ENCODE measurements around the gene TMEM179. TPM values are rescaled to one million over a fixed set of nuclear protein-coding genes. Genes with fewer than 3 reads are reported as not detected.
"Not testable (repeated sequence)": the region's sequence is repeated elsewhere in the genome, so short reads cannot be mapped to it uniquely, and the experiment has no call there.

TMEM179 gene
- total RNA-seq, 2 donors from 2014 or later = 0.46 TPM; not detected in 1

DNA sequence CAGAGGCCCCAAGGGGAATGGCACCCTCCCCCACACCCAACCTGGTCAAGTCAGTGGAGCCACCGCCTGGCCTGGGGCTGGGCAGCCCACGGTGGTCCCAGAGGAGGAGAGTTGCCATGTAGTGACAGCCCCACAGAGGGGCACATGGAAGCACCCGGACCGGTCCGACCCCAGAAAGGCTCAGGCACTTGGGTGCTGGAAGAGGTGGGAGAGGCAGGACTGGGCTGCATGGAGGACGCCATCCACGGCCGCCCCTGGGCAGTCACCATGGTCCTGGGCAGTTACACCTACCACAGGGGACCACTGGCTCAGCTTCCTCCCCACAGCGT, 37.9 kb upstream of the TMEM179 start:
- Mint-ChIP-seq H3K27me3 (ENCODE audit: low read depth) (peaks cover 13% of the 10 kb centered on the region), H3K9me3 (peaks cover 0 to 1% of the 10 kb centered on the region in 2 donors), H3K4me3 (no peak overlapping the region), H3K4me1 (ENCODE audit: low read depth) (no peaks in the 10 kb centered on the region), H3K36me3 (ENCODE audit: insufficient read depth in 2 of 2) (no peaks in the 10 kb centered on the region), H3K27ac (no peak overlapping the region)
- DNase-seq (no peak), ATAC-seq (replicated peaks in 1 of 2) (no peak)

DNA sequence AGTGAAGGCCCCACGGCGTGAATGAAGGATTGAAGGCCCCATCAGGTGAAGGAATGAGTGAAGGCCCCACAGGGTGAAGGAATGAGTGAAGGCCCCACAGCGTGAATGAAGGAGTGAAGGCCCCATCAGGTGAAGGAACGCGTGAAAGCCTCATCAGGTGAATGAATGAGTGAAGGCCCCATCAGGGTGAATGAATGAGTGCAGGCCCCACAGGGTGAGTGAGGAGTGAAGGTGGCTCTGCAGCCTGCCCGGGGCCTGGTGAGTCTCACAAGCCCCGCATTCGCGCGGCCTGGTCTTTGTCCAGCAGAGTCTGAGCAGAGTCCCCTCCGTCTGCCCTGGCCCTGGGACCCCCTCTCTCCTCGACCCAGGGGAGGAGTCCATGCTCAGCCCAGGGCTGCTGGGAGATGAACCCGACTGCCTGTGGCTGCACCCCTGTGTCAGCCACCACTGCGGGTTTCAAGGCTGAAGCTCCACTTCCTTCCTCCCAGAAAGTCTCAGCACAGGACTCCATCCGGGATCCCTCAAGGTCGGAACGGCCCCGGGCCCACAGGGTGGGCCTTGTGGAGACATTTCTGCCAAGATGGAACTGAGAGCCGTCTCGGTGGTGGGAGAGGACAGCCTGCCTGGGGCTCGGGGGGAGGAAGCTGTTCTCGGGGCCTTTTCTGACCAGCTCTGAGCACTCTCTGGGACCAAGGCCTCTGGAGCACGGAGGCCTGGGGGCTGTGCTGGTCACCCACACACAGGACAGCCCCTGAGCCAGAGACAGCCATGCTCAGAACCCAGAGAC, 37.4 kb upstream of the TMEM179 start:
- Mint-ChIP-seq H3K4me3 (no peak overlapping the region), H3K4me1 (ENCODE audit: low read depth) (no peaks in the 10 kb centered on the region), H3K27me3 (ENCODE audit: low read depth) (peaks cover 13% of the 10 kb centered on the region), H3K36me3 (ENCODE audit: insufficient read depth in 2 of 2) (no peaks in the 10 kb centered on the region), H3K9me3 (peaks cover 0 to 1% of the 10 kb centered on the region in 2 donors), H3K27ac (no peak overlapping the region)
- ATAC-seq (replicated peaks in 1 of 2) (no peak), DNase-seq (no peak)

DNA sequence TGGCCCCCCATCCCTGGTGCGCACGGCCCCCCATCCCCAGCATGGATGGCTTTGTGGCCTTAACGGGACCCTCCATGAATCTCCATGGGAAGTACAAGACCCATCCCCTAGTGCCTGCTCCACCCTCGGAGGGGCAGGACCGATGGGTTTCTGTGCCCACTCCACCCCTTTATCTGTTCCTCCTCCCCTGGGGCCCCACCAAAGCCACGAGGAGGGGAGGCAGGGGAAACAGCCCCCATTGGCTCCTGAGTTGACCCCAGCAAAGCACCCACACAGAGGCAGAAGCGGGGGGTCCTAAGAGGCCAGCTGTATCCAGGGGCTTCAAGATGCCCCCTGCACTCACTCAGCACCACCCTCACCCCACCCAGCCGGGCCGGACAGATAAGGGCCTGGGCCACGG, 36.1 kb upstream of the TMEM179 start:
- no peaks in the 10 kb centered on the region for H3K4me1 Mint-ChIP-seq (ENCODE audit: low read depth)

DNA sequence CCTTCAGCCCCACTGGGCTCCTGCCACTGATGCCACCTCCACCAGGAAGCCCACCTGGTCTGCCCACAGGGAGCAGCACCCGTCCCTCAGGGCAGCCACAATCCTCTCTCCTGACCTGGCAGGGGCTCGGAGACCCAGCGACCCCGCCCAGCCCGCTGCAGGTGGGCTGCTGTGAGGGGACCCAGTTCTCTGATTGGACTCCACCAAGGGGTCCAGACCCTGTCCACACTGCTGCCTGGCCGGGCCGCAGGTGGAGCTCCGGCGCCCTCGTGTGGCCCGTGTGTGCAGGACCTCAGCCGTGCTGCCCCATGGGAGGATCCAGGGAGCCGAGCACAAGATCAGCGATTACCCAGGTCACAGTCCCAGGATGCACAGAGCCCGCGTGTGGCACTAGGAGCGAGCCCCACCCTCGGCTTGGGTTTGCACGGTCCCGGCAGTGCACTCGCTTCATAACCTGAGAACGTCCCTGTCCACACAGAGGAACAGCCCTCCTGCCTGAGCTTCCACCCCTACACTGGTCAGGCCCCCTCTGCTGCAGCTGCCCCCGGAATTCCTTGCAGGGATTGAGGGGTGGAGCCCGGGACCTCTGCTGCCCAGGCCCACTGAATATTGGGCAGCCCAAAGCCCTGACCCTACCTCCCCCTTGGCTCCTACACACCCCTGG, 35.4 kb upstream of the TMEM179 start:
- no peaks in the 10 kb centered on the region for H3K9me3 Mint-ChIP-seq
- peaks cover 9% of the 10 kb centered on the region for H3K27me3 Mint-ChIP-seq (ENCODE audit: low read depth)
- H3K4me1 Mint-ChIP-seq (ENCODE audit: low read depth) = no peaks in the 10 kb centered on the region
- peak; percentile 74 to 80 for ATAC-seq (replicated peaks in 1 of 2)
- DNase-seq = peak; percentile 47 to 60
- H3K27ac Mint-ChIP-seq = no peak overlapping the region
- no peak overlapping the region for H3K4me3 Mint-ChIP-seq
- no peaks in the 10 kb centered on the region for H3K36me3 Mint-ChIP-seq (ENCODE audit: insufficient read depth in 2 of 2)

More for the DNA sequence above, 36.1 kb upstream of the TMEM179 start:
- Mint-ChIP-seq H3K9me3 (peaks cover 0 to 1% of the 10 kb centered on the region in 2 donors), H3K27me3 (ENCODE audit: low read depth) (peaks cover 13% of the 10 kb centered on the region), H3K27ac (no peak overlapping the region), H3K4me3 (no peak overlapping the region), H3K36me3 (ENCODE audit: insufficient read depth in 2 of 2) (no peaks in the 10 kb centered on the region)
- ATAC-seq (replicated peaks in 1 of 2) (no peak), DNase-seq (no peak)

DNA sequence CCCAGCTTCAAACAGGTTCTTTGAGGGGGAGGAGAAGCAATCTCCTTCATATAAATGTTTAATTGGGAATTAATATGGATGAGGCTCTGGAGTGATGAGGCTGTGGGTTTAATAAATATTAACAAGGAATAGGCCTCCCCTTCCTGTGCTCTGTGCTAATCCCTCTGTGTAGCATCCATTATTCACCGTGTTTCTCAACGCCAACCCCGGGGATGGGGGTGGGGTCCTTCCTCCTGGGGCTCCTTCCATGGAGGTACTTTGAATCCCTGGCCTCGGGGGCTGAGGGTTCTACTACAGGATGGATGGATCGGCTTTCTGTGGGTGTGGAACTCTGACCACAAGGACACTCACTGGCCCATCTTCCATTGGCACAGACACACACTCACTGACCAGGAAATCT, 34.9 kb upstream of the TMEM179 start:
- peaks cover 5% of the 10 kb centered on the region for H3K27me3 Mint-ChIP-seq (ENCODE audit: low read depth)
- no peaks in the 10 kb centered on the region for H3K9me3 Mint-ChIP-seq
- ATAC-seq (replicated peaks in 1 of 2) = no peak
- H3K4me3 Mint-ChIP-seq = no peak overlapping the region
- no peak for DNase-seq
- no peak overlapping the region for H3K27ac Mint-ChIP-seq
- H3K36me3 Mint-ChIP-seq (ENCODE audit: insufficient read depth in 2 of 2) = no peaks in the 10 kb centered on the region
- H3K4me1 Mint-ChIP-seq (ENCODE audit: low read depth) = no peaks in the 10 kb centered on the region

DNA sequence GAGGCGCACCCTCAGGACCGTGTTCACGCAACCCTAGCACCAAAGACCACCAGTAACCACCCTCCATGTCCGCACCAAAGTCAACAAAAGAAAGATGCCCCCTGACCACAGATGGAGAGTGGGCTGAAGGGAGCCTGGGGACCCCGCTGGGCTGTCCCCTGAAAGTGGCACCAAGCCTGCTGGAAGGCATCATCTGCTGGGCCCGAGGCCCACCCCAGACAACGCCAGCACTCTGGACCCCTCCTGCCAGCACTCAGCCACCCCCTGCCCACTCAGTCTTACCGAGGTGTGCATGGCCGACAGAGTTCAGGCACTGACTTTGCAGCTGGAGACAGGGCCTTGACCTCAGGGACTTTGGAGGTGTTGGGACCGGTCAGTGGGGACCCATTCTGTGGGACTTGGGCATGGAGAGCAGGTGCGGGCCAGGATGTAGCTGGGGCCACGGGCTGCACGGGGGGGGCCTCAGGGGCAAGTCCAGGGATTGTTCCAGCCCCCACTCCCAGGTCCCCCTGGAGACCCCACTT, 34.4 kb upstream of the TMEM179 start:
- H3K27ac Mint-ChIP-seq = no peak overlapping the region
- peaks cover 3% of the 10 kb centered on the region for H3K27me3 Mint-ChIP-seq (ENCODE audit: low read depth)
- H3K36me3 Mint-ChIP-seq (ENCODE audit: insufficient read depth in 2 of 2) = no peaks in the 10 kb centered on the region
- no peaks in the 10 kb centered on the region for H3K4me1 Mint-ChIP-seq (ENCODE audit: low read depth)
- no peak overlapping the region for H3K4me3 Mint-ChIP-seq
- no peaks in the 10 kb centered on the region for H3K9me3 Mint-ChIP-seq
- ATAC-seq (replicated peaks in 1 of 2) = no peak
- DNase-seq = no peak

DNA sequence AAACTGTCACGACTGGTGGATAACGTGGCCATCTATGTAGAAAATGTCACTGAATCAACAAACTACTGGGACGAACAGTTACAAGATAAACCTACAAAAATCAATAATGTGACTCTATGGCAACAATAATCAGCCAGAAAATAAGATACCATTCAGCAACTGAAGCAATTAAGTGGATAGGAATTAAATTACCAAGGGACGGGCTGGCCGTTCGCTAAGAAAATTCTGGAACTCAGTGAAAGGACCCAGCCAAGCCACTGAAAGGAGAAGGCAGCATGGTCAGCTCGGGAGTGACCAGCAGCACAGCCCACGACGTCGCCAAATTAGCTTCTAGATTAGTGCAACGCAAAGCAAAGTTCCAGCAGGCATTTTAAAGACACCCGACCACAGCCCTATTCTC, 33.6 kb upstream of the TMEM179 start:
- no peaks in the 10 kb centered on the region for H3K9me3 Mint-ChIP-seq
- H3K4me1 Mint-ChIP-seq (ENCODE audit: low read depth) = no peaks in the 10 kb centered on the region
- no peak overlapping the region for H3K4me3 Mint-ChIP-seq
- ATAC-seq (replicated peaks in 1 of 2) = no peak
- no peaks in the 10 kb centered on the region for H3K36me3 Mint-ChIP-seq (ENCODE audit: insufficient read depth in 2 of 2)
- H3K27me3 Mint-ChIP-seq (ENCODE audit: low read depth) = no peaks in the 10 kb centered on the region
- no peak for DNase-seq
- no peak overlapping the region for H3K27ac Mint-ChIP-seq

DNA sequence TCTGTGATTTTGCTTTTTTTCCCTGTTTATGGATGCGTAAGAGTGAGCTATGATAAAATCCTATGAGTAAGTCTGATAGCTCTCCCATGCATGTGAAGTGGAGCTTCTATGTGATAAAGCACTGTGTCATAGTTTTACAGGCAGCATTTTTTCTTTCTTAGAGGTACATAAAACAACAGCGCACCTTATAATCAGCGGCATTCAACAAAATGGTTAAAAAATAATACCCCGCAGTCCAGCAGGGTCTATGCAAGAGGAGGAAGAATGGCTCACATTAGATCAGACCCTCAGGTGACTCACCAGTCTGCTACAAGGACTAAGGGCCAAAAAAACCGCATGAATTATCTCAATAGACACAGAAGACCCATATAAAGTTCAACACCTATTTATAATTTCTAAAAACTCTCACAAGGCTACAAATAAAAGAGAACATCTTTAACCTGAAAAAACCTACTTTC, 33.0 kb upstream of the TMEM179 start:
- ATAC-seq (replicated peaks in 1 of 2) (no peak), DNase-seq (no peak)
- no peak overlapping the region for H3K4me3 Mint-ChIP-seq
- H3K4me1 Mint-ChIP-seq (ENCODE audit: low read depth) = no peaks in the 10 kb centered on the region
- no peaks in the 10 kb centered on the region for H3K9me3 Mint-ChIP-seq
- H3K27me3 Mint-ChIP-seq (ENCODE audit: low read depth) = no peaks in the 10 kb centered on the region
- no peak overlapping the region for H3K27ac Mint-ChIP-seq
- H3K36me3 Mint-ChIP-seq (ENCODE audit: insufficient read depth in 2 of 2) = no peaks in the 10 kb centered on the region

DNA sequence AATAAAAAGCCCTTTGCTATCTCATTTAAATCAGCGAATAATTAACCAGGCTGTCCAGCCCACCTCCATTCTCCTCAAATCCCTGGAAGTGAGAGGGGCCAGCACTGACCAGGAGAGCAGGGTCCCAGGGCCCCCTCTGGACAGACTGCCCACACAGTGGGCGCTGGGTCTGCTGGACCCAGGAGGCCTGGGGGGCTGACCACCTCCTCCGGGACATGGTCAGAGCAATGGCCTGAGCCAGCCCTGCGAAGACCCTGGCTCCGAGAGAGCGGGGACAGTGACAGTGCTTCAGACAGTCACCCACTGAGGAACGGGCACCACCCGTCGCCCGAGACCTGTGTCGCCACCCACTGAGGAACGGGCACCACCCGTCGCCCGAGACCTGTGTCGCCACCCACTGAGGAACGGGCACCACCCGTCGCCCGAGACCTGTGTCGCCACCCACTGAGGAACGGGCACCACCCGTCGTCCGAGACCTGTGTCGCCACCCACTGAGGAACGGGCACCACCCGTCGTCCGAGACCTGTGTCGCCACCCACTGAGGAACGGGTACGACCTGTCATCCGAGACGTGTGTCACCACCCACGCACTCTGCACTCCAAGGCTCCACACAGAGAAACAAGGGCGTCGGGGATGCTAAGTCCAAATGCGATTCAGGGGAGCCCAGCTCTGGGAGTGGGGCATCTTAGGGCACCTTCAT, 32.4 kb upstream of the TMEM179 start:
- H3K27me3 Mint-ChIP-seq (ENCODE audit: low read depth); ATAC-seq (replicated peaks in 1 of 2); H3K36me3 Mint-ChIP-seq (ENCODE audit: insufficient read depth in 2 of 2); H3K9me3 Mint-ChIP-seq; H3K4me1 Mint-ChIP-seq (ENCODE audit: low read depth); DNase-seq; H3K27ac Mint-ChIP-seq; H3K4me3 Mint-ChIP-seq: not testable (repeated sequence)

DNA sequence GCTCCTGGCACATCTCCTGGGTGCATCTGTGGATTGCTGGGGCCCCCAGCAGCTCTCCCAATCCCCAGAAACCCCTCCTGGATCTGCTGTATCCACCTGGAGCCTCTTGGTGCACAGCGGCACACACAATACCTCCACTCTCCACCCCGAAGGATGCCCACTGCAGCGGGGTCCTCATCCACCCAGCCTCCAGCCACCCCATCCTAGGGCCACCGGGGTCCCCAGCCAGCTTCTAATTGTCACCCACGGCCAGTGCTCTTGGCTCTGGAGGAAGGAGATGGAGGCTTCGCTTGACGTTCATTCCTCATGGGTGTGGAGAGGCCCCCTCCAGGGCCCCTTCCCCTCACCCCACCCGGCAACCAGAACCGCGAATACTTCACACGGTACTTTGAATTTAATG, 31.6 kb upstream of the TMEM179 start:
- H3K36me3 Mint-ChIP-seq (ENCODE audit: insufficient read depth in 2 of 2) = no peaks in the 10 kb centered on the region
- DNase-seq (no peak), ATAC-seq (replicated peaks in 1 of 2) (no peak)
- H3K4me3 Mint-ChIP-seq = no peak overlapping the region
- H3K4me1 Mint-ChIP-seq (ENCODE audit: low read depth) = no peaks in the 10 kb centered on the region
- no peak overlapping the region for H3K27ac Mint-ChIP-seq
- H3K9me3 Mint-ChIP-seq = no peaks in the 10 kb centered on the region
- H3K27me3 Mint-ChIP-seq (ENCODE audit: low read depth) = no peaks in the 10 kb centered on the region

DNA sequence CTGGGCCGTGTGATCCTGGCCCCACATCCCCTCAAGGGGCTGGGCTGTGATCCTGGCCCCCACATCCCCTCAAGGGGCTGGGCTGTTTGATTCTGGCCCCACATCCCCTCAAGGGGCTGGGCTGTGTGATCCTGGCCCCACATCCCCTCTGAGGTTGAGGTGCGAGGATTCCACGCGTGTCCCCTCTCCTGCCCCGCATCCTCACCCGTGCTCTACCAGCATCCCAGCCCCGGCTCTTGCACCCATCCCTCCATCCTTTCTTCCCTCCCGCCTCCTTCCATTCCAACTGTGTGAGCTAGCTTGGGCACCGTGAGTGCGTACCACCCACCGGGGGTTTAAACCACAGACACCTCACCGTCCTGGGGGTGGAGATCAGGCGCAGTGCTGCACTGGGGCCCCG, 31.1 kb upstream of the TMEM179 start:
- H3K9me3 Mint-ChIP-seq = no peaks in the 10 kb centered on the region
- no peaks in the 10 kb centered on the region for H3K27me3 Mint-ChIP-seq (ENCODE audit: low read depth)
- DNase-seq (no peak), ATAC-seq (replicated peaks in 1 of 2) (no peak)
- H3K4me1 Mint-ChIP-seq (ENCODE audit: low read depth) = no peaks in the 10 kb centered on the region
- no peak overlapping the region for H3K4me3 Mint-ChIP-seq
- H3K36me3 Mint-ChIP-seq (ENCODE audit: insufficient read depth in 2 of 2) = no peaks in the 10 kb centered on the region
- H3K27ac Mint-ChIP-seq = no peak overlapping the region

DNA sequence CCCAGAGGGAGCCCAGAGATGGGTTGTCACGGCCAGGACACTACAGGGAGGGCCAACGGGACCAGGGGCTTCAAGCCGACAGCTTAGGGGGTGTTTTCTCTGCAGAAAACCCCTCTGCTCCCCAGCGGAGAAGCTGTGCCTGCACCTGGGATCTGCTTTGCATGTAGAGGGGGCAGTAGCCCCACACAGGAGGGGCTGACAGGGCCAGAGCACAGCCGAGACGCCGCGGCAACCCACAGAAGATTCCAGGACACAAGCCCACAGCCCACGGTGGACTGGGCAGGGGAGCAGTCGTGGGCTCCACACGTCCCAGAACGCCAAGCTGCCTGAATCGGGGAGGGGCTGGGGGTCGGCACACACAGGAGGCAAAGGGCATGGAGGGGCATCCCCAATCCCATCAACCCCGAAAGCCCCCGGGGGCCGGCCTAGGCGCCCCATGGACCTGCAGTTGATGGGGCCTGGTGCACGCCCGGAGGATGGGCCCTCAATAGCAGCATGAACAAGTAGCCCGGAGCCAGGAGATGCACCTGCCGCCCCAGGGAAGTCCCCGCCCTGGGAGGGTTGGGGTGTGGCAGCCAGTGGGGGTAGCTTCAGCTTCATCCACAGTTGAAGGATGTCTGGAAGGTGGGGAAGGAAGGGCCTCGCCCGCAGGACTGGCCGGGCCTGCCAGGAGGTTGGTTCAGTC, 30.5 kb upstream of the TMEM179 start:
- ATAC-seq (replicated peaks in 1 of 2) = no peak
- no peaks in the 10 kb centered on the region for H3K9me3 Mint-ChIP-seq

More for the DNA sequence above, 30.5 kb upstream of the TMEM179 start:
- Mint-ChIP-seq H3K27ac (no peak overlapping the region), H3K36me3 (ENCODE audit: insufficient read depth in 2 of 2) (no peaks in the 10 kb centered on the region), H3K4me1 (ENCODE audit: low read depth) (no peaks in the 10 kb centered on the region), H3K4me3 (no peak overlapping the region), H3K27me3 (ENCODE audit: low read depth) (no peaks in the 10 kb centered on the region)
- DNase-seq = no peak
